Mucosa of descending colon (tissue), 3 donors: ENCODE measurements around the gene PDE4B. TPM values are rescaled to one million over a fixed set of nuclear protein-coding genes. Genes with fewer than 3 reads are reported as not detected.
A peak's percentile ranks its signal among the peaks of the same experiment; 100 is the strongest.

Experiments
- ATAC-seq: fragments of 200-7000 bp; cut with Tn5 transposase; one replicate; pipeline ENCODE4 v1.9.1; 2020; ENCODE audit warnings: mild to moderate bottlenecking, moderate library complexity
- DNase-seq, 3 donors: peaks; one replicate each; pipeline ENCODE4 v3.0.0-alpha.2; 2020
- H3K36me3 ChIP-seq: fragments of 200-600 bp; one replicate; pipeline ENCODE4 v1.8.0; 2021; ENCODE audit warnings: low read depth, mild to moderate bottlenecking
- H3K4me1 ChIP-seq: fragments of 200-600 bp; one replicate; pipeline ENCODE4 v1.8.0; 2021; ENCODE audit warnings: low read depth, mild to moderate bottlenecking
- H3K4me3 ChIP-seq: fragments of 200-600 bp; one replicate; pipeline ENCODE4 v1.8.0; 2021; ENCODE audit warnings: mild to moderate bottlenecking
- H3K9me3 ChIP-seq: fragments of 200-600 bp; one replicate; pipeline ENCODE4 v1.8.0; 2021; ENCODE audit warnings: mild to moderate bottlenecking
- intact Hi-C, 2 donors: fragments of 100-400 bp; cut with DNase I in 1 of 2; cut with micrococcal nuclease in 1 of 2; formaldehyde crosslinking; loops; one replicate each; pipeline versions ENCODE4 v1.11.0 to v1.11.1; 2022; cut with DNase I, micrococcal nuclease
- total RNA-seq, 3 donors: library from RNA; stranded (reverse); fragmentation: NEBNext Ultra II Directional in 2 of 3; extraction: Animal tissue kit (Norgen Biotek cat#: 25700) in 2 of 3; gene quantifications; one replicate each; pipeline versions ENCODE4 v1.2.1 to v1.2.4, GENCODE V29; 2021 to 2023
- TF ChIP-seq, protein P1 (sequence below): fragments of 200-600 bp; IDR thresholded peaks from one replicate; pipeline ENCODE4 v1.8.0; 2022; ENCODE audit warnings: antibody characterized with exemption, mild to moderate bottlenecking
- donor health status: DM: no; HTN: no; CAD: no; lungs with moderate emphysema.
- donor health status: DM: no; HTN: no; CAD: no.
- donor health status: DM: no; HTN: yes; CAD: no.

Gene PDE4B
- total RNA-seq, 3 donors from 2014 or later = 3.4 to 6.6 (median 4.9) TPM

DNA sequence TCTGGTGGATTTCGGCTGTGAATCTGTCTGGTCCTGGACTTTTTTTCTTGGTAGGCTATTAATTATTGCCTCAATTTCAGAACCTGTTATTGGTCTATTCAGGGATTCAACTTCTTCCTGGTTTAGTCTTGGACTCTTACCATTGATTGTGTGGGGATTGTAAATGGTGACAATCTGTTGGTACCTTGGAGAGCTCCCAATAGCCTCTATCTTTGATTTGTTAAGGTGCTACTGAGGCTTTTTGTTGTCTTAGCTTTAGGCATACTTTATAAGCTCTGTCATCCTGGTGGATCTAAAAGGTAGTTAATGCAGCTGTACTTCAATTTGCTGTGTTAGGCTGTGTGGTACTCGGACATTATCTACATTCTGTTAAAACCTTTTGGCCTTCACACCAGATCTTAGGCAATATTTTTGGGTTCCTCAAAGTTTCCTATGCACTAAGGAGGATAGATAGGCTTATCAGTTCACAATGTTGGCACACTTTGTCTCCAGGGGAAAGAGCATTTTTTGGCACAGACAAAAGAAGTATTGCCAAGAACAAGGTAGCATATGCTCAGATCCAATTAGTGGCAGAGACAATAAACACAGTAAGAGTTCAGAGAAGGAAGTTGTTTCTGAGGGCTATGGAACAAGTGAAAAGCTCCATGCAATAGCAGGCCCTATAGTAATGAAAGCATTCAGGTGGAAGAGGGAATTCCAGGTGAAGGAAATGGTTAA is 230.4 kb downstream of the PDE4B start:
- ATAC-seq (no peak), DNase-seq (no peak)
- Histone ChIP-seq H3K4me1 (no peaks in the 10 kb centered on the region), H3K4me3 (no peak overlapping the region), H3K9me3 (no peaks in the 10 kb centered on the region), H3K36me3 (no peaks in the 10 kb centered on the region)
- TF ChIP-seq, protein P1, sequence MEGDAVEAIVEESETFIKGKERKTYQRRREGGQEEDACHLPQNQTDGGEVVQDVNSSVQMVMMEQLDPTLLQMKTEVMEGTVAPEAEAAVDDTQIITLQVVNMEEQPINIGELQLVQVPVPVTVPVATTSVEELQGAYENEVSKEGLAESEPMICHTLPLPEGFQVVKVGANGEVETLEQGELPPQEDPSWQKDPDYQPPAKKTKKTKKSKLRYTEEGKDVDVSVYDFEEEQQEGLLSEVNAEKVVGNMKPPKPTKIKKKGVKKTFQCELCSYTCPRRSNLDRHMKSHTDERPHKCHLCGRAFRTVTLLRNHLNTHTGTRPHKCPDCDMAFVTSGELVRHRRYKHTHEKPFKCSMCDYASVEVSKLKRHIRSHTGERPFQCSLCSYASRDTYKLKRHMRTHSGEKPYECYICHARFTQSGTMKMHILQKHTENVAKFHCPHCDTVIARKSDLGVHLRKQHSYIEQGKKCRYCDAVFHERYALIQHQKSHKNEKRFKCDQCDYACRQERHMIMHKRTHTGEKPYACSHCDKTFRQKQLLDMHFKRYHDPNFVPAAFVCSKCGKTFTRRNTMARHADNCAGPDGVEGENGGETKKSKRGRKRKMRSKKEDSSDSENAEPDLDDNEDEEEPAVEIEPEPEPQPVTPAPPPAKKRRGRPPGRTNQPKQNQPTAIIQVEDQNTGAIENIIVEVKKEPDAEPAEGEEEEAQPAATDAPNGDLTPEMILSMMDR = no peak
- intact Hi-C loops = no loop called here

DNA sequence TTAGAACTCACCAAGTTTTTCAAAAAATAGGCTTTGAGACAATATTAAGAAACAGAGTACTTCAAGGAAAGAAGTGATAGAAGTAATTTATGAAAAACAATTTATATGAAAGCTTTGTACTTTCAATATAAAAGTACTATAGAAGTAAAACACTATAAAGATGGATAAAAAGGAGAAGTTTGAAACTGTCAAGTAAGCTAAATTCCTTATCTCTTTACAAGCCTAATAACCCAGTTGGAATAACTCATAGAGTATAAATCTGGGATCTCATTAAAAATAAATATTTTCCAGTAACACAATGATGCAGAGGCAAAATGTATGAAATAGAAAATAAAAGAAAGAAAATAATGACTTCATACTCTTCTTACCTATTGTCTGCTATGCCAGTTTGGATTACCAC is 232.5 kb downstream of the PDE4B start:
- ATAC-seq = no peak
- peaks cover 3% of the 10 kb centered on the region for H3K9me3 ChIP-seq

GRCh38 chr1:66028035-66028434 is 235.3 kb downstream of the PDE4B start:
- H3K4me1 ChIP-seq = no peaks in the 10 kb centered on the region
- peak in 1 of 3 donors; percentile 20 for DNase-seq
- intact Hi-C loops = no loop called here
- peaks cover 4% of the 10 kb centered on the region for H3K9me3 ChIP-seq
- no peak for ATAC-seq
- TF ChIP-seq, protein P1 = no peak
- no peak overlapping the region for H3K4me3 ChIP-seq
- H3K36me3 ChIP-seq = no peaks in the 10 kb centered on the region

More for the DNA sequence above, 232.5 kb downstream of the PDE4B start:
- H3K36me3 ChIP-seq = no peaks in the 10 kb centered on the region
- intact Hi-C loops = no loop called here
- H3K4me1 ChIP-seq = no peaks in the 10 kb centered on the region
- DNase-seq = no peak
- no peak overlapping the region for H3K4me3 ChIP-seq
- TF ChIP-seq, protein P1 = no peak

- no peak overlapping the region for H3K4me3 ChIP-seq
- intact Hi-C loops = no loop called here
- no peaks in the 10 kb centered on the region for H3K36me3 ChIP-seq
- no peak for DNase-seq
- TF ChIP-seq, protein P1 = no peak
- no peak for ATAC-seq
- peaks cover 4% of the 10 kb centered on the region for H3K9me3 ChIP-seq
- H3K4me1 ChIP-seq = no peaks in the 10 kb centered on the region
Measured at GRCh38 chr1:66033781-66034180, 241.1 kb downstream of the PDE4B start.

DNA sequence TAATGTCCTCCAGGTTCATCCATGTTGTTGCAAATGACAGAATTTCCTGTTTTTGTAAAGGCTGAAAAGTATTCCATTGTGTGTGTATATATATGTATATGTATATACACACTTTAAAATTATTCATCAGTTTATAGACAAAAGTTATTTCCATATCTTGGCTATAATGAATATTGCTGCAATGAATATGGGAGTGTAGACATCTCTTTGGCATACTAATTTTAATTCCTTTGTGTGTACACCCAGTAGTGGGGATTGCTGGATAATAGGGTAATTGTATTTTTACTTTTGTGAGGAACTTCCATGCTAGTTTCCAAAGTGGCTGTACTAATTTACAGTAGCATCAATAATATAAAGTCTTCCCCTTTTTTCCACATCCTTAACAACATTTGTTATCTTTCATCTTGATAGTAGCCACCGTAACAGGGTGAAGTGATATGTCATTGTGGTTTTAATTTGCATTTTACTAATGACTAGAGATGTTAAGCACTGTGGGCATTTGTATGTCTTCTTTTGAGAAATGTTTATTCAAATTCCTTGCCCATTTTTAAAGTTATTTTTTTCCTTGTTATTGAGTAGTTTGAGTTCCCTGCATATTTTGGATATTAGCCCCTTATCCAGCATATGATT is 243.0 kb downstream of the PDE4B start:
- Histone ChIP-seq H3K9me3 (no peaks in the 10 kb centered on the region), H3K36me3 (no peaks in the 10 kb centered on the region), H3K4me3 (no peak overlapping the region), H3K4me1 (no peaks in the 10 kb centered on the region)
- TF ChIP-seq, protein P1 = no peak
- ATAC-seq (no peak), DNase-seq (no peak)
- intact Hi-C loops = no loop called here
